NK-92 treated with Interleukin-12 subunit alpha and Interleukin-12 subunit beta, amount 100 ng/mL, for 24 hours (cell line): ENCODE measurements around the gene KRT71.

Source experiments
- DNase-seq: peaks from one replicate; lab custom pipeline; 2025; lab: John Stamatoyannopoulos, UW

The KRT71 gene

DNA sequence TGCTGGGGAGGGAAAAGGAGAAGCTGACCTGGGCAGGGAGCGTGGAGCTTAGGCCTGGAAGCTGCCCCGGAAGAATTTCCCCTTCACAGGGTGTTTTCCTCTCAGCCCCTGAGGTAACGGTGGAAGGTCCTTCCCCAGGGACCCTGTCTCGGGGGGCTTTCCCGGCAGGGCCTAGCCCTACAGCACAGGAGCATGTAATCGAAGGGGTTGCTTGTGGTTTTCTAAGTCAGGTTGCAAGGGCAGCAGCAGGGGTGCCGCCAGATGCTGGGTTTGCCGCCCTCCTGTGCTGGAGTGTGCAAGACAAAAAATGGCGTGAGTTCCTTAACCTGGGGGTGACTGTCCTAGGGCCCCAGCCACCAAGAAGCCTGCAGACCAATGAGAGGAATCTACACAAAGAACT is 22.3 kb upstream of the KRT71 start:
- no peak for DNase-seq

DNA sequence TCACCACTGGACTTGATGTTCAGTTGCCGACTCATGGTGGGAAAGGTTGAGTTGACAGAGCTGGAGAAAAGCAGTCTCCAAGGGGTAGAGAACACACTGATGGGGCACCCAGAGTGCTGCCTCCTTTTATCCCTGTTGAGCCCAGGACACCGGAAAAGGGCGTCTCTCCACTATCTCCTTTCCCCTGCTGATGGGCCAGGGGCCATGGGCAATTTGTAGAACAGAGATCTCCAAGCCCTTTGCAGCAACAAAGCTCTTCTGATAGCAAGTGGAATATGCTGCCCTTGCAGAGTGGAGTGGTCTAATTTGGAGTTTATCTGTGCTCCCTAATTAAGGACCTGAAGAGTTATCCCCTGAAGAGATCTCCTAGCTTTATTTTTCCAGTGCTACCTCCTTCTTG is 20.8 kb upstream of the KRT71 start, which contains the start of gene KRT74:
KRT74 (minus strand) TSS at position 101 of the 400 bp plus-strand sequence; CDS start at position 35, 66 bp downstream.
- DNase-seq: no peak

DNA sequence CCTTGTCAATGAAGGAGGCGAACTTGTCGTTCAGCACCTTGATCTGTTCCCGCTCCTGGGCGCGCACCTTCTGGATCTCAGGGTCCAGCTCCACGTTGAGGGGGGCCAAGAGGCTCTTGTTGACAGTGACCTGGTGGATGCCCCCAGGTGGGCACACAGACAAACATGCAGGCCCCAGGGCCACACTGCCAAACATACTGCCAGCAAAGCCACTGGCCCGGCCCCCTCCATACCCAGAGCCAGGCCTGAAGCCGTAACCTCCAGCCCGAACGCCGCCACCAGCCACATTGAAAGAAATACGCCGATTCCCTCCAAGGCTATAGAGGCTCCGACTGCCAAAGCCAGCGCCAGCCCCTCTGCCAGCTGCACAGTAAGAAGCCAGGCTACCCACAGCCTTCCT is 20.4 kb upstream of the KRT71 start:
- DNase-seq: no peak

DNA sequence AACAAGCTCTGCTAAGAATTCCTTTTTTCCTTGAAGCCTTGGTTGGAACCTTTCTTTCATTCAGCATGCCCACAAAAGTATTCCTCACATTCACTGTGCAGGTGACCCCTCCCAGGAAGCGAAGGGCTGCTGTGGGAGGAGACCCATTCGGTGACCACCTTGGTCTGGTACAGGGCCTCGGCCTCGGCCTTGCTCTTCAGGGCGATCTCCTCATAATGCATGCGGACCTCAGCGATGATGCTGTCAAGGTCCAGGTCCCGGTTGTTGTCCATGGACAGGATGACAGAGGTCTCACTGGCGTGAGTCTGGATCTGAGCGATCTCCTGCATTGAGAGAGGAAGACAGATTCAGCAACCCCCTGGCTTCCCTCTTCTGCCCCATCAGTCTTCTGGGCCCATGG is 17.6 kb upstream of the KRT71 start:
- no peak for DNase-seq

DNA sequence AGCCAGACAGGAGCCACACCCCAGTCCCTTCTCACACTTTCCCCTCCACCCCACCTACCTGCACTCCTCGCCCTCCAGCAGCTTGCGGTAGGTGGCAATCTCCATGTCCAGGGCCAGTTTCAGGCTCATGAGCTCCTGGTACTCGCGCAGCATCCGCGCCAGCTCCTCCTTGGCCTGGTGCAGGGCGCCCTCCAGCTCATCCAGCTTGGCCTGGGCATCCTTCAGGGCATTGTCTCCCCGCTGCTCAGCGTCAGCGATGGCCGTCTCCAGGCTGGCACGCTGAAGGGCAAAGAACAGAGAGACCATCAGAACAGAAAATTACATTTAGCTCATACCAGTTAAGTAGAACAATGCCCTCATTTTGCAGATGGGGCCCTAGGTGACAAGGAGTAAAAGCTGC is 15.2 kb upstream of the KRT71 start:
- no peak for DNase-seq

DNA sequence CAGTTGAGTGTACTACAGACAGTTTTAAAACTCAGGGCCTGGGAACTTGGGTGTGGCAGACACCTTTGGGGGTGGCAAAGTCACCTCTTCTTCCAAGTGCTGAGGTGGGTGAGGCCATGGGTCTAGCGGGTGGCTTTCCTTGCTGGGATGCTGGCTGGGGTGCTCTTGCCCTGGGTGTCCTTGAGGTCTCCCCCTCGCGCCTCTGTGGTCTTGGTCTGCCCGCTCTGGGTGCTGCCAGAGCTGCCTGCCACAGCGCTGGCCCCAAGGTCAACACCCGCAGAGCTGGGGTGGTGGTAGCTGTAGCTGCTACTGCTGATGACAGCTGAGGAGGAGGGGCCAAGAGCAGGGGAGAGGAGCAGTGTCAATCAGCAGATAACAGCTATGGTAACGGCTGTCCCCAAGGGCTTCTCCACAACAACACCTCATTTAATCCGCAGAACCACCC is 13.9 kb upstream of the KRT71 start:
- peak; percentile 75 for DNase-seq

DNA sequence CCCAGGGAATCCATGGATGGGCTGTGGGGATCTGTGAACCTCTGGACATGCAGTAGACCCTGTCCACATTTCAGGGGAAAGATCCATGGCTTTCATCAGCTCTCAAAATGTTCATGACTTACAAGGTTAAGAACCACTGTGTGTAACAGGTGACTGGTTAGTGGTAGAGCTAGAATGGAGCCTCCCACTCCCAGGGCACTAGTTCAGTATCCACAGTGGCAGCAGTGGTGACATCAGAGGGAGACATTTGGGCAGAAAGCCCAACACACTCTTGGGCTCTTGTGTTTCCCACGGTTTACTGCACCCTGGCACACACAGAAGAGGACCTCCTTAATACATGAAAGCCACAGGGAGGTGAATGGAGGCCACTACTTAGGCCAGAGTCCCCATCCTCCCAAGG is 11.6 kb upstream of the KRT71 start:
- no peak for DNase-seq

DNA sequence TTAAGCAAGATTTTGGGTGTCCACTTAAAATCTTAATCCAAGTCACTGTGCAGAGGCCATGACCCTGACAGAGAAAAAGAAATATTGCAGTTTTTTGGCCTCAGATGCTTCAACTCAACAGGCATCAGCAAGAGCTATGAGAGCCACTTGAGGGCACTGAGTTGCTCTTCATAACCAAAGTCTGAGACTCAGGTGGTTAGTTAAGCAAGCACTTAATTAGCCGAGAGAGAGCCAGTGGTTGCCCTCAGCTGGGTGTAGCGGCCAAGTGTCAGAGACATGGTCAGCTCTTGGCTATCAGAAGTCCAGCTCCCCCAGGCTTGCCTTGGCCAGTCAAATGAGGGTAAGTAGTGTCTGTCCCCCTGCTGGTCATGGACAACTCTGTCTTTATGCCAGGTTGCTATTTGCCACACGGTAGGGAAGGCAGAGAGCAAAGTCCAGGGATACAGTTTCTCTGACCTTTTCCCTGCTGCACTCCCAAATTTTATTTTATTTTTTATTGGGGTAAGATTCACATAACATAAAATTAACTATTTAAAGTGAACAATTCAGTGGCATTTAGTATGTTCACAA is 9.0 kb upstream of the KRT71 start:
- DNase-seq: no peak

DNA sequence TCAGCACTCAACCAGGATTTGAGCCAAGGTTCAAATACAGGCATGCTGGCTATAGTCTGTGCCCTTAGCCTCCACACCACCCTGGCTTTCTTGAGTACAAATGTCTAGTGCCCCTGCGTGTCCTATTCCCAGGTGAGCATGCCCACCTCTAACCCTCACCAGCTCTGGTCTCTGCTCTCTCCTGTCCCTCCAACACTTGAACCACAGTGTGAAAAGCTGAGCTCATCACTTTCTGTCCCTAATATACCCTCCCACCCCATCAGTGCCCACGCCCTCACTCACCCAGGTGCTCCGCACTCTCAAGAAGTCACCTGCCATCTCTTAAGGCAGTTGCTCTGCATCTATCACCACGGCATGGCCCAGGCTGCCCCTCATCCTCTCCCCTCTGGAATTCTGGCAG is 7.0 kb upstream of the KRT71 start:
- DNase-seq: no peak

DNA sequence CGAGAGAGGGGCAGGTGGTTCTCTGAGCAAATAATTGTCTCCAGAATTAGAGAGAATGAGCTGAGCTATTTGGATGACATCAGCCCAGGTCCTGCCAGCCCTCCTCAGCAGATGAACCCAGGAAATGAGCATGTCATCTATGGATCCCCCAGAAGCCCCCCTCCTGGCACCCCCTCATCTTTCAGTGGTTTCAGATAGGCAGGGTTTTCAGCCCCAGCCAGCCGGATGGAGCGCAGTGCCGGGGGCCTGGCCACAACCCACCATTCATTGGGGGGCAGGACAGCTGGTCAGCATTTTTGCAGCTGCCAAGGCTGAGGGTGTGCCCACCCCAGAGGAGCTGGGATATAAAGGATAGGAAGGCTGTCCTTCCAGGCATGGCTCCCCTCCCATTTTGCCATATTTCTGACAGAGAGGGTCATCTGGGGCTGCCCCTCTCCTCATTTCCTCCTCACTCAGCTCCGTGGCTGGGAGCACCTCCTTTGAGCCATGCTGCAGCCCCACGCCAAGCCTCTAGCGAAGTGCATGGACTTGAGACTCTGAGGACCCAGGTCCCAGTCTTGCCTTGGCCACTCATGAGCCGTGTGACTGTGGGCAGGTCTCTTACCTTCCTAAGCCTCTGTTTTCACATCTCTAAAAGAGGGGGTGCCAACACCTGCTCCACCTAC is 6.0 kb upstream of the KRT71 start:
- DNase-seq: peak; percentile 15

DNA sequence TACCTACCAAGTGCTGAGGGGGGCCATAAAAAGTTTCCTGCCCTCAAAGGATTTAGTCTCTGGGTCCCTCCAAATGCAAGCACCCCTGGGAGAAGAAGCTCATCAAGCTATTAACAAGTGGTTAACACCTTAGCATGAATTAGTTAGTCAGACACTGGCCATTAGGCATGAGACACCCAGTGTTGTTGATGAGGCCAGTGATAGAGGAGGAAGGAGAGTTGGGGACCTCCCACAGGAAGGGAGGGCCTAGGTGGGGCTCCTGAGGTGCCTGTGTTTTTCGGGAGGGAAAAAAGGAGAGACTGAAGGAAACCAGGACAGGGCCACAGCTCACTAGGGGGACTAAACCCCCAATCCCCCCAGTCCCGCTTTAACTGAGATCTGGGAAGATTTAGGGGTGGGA is 4.5 kb upstream of the KRT71 start:
- DNase-seq: peak; percentile 18

DNA sequence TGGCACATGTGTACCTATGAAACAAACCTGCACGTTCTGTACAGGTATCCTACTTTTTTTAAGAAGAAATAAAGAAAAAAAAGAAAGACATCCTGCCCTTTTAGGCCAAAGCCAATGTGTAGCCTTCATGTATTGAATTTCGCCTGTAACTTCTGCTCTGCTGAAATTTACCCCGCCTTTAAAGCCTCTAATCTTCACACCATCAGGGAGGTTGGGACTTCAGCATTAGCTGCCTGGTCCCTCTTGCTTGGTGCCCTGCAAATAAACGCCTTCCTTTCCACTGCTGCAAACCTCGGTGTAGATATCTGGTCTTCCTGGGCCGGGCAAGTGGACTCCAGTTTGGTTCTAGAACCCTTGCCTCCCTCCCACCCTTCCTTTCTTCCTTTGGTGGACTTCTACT is 2.6 kb upstream of the KRT71 start:
- no peak for DNase-seq

DNA sequence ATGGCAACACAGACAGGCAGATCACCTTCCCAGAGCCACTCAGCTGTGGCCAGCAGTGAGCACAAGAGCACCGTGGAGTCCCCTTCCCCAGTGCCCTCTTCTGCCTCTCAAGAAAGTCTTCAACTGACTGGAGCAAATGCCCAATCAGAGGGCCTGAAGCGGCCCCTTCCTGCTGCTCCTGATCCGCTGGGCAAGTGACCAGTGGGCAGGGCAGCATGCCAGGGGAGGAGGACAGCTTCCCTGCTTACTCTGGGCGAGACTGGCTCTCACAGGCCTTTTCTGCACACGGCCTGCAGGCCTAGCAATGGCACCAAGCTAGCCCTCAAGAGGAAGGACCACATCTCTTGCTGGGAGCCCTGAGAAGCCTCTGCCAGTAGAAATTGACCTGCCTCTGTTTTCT is 890 bp downstream of the KRT71 start:
- no peak for DNase-seq

DNA sequence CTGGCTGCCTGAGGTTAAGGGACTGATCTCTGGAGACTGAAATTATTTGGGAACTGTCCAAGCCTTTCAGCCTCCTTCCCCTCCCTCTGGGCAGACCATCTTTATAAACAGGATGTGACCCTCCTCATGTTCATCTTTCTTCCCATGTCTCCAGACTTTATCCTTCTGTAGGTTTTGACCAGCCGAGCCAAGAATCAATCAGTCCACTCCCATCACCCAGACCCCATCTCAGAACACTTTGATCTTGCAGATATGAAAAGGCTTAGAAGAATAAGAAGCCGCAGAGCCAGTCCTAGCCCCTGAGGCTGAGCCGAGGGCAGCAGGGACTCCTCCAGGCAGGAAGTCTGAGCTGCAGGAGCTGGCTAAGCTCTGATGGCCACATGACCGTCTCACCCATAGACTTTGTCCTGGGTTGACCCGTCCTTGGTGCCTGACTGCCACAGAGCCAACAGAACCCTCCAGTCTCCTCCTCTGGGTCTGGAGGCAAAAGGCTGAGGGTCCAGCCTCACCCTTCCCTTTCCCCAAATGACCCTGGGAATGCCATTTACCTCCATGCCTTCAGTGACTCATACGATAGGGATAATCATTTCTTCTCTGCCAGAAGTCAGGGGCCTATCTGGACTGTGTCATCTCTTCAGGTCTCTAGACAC is 1.6 kb downstream of the KRT71 start:
- no peak for DNase-seq

DNA sequence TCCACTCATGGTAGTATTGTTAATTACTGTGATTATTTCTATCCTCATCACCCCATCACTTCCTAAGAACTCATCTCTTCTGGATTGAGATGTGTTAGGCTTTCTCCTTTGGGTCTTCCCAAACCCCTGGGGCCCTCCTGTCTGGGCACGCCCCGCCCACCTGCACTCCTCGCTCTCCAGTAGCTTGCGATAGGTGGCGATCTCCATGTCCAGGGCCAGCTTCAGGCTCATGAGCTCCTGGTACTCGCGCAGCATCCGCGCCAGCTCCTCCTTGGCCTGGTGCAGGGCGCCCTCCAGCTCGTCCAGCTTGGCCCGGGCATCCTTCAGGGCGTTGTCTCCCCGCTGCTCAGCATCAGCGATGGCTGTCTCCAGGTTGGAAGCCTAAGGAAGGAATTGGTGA is 6.8 kb downstream of the KRT71 start:
- DNase-seq: no peak

DNA sequence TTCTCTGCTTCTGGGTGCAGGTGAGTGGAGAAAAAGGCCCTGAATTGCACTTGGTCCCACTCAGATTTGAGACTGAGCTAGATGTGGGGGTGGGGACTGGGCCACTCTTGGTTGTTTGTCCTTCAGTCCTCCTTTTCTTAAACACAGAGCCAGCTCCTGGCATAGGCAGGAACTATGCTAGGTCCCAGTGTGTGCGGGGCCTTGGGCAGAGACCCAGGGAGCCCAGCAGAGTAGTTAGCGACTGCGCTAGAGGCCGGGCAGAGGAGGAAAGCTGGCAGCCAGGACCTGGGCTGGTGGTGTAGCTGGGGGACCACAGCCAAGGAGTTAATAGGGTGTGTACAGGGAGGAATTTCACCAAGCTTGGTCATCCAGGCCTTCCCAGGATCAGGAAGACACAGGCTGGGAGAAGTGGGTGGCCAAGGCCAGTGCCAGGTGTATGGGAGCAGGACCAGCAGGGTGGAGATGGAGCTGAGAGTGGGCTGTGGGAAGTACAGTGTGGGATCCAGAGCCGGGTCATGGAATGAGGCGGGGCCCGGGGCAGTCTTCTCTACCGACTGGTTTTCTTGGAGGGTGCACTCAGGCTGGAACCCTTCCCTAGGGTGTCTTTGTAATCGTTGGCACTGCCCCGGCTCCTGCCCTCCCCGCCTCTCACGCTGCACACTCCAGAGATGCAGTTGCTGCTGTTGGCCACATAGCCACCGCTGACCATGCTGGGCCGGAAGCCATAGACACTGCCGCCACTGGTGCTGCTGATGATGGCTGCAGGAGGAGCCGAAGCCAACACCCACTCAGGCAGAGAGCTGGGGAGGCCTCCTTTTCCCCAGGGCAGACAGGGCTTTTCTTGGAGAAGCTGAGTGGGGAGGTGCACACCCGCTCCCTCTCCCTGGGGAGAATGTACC is 8.7 kb downstream of the KRT71 start:
- DNase-seq: no peak

DNA sequence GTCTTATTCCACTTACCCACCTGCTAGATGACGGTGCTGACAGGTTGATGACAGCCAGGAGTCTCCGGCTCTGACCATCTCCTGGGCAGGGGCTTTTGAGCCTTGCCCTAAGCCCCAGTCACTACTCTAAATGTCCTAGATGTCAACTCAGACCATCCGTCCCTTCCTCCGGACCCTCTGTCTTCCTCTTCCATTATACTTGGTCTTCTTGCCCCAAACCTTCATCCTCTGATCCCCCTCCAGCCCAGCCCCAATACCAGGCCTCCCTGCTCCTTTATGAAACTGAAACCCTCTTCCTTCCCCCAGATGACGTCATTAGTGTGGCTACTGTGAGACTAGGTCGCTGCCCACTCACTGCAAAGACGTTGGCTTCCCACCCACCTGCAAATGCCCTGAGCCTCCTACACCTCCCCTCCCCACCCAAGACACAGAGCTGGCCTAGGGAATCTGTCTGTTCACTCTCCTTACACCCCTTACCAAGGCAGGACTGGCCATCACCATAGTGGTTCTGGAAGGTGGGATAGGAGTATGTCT is 10.1 kb downstream of the KRT71 start:
- DNase-seq: no peak

DNA sequence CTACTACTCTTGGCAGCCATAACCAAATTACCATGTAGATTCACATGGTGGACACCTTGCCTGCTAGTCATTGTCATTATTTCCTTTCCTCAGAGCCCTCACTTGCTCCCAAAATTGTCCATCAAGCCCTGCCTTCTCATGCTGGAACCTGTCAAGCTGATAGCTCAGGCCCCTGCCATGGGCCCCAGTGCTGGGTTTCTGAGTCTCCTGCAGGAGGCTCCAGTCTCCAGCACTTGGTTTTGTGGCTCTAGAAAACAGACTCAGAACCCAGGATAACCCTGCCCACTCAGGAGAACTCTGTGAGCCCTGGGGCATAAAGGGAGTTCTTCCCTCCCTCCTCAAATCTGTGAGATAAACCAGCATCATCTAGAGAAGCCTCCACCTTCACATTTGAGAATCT is 10.8 kb downstream of the KRT71 start:
- DNase-seq: no peak

DNA sequence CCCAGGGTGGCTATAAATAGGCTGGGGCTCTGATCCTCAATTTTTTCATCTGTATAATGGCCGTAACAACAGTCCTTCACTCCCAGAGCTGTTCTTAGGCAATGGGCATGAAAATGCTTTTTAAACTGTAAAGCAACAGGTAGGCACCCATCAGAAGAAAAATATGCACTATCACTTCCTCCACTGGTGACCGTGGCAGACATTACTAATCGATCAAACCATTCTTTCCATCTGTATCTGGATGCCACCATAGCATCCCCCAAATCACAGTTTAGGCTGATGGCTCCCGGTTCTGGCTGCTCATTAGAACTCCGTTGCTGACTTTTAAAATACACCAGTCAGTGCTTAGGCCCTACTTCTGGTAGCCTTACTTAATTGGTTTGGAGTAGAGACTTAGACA is 11.2 kb downstream of the KRT71 start:
- DNase-seq: no peak

DNA sequence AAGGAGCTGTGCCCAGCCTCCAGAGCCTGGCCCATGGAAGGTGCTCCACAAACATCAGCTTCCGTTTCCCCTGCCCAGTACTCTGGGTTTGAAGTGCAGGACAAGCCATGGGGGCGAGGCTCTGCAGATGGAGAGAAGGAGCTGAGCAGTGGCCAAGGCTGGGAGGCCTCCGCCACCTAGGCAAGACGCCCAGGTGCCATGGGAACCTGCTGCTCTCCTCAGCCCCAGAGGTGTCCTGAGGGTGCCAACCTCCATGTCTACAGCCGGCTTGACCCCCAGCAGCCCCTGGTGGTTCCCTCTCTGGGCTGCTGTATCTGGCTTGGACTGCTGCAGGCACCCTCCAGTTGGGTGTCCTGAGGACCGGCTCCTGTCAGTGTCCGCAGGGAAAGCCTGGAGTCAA is 12.4 kb downstream of the KRT71 start:
- no peak for DNase-seq

DNA sequence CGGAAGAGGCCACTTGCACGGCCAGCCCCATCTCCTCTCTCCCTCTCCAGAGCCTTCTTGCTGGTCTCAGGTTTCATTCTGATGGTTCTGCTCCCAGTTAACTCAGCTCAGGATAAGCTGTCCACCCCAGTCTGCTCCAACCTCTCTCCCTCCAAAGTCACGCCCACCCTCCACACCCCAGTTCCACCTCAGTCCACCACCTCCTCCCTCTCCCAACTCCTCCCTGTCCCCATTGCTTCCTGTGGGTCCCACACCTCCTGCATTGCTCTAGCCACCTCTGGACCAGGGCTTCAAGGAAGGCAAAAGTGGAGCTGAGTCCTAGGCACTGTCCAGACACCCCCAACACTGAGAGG is 13.1 kb downstream of the KRT71 start:
- no peak for DNase-seq

DNA sequence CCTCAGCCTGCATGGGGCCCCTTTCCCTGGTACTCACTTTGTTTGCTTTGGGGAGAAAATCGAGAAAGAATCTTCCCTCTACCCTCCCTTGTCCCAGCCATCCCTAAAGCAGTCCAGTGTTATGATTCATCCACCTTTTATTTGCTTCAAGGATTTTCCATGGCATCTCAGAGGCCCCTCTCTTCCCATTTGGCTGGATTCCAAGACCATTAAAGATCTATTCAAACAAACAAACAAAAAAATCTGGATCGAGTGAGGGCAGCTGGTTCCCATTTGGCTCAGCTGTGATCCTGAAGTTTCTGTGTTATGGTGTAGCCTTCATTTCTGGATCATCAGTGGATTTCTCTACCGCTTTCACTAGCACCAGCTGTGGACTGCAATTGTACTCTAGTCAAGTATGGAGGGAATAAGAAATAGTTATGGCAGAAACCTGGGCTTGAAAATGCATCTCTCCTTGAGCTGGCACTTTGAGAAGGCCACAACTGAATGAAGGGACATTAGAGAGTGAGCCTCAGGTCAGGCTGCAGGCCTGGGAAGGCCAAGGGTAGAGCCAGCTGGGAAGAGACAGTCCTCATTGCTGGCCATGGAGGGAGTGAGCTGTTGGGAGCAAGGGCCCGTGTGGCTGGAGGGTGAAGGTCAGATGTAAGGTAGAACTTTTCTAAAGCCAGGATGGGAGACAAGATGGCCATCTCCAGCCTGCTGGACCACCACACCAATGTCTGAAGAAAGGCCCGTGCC is 13.7 kb downstream of the KRT71 start:
- no peak for DNase-seq
